Fibroblast of the aortic adventitia (primary cell): ENCODE data around the gene ZNF521. TPM values are rescaled to one million over a fixed set of nuclear protein-coding genes. Genes with fewer than 3 reads are reported as not detected.

ENCODE experiments used
- DNase-seq: peaks from one replicate; pipeline ENCODE4 v3.0.0-alpha.2; 2010; ENCODE audit warnings: low read depth
- H3K4me3 ChIP-seq: 2 replicates; pipeline ENCODE4 v1.5.1; 2011; ENCODE audit warnings: low read depth, mild to moderate bottlenecking, control low read depth, low read length, moderate library complexity
- CTCF ChIP-seq: IDR thresholded peaks from 2 replicates; pipeline ENCODE4 v1.5.1; 2011; ENCODE audit warnings: mild to moderate bottlenecking, low read length, control low read depth, inconsistent platforms; ENCODE audit not compliant: insufficient read depth
- total RNA-seq: library from RNA; depleted of rRNA; stranded (reverse); fragments of >200 nt; gene quantifications from 2 replicates; pipeline ENCODE4 v1.2.3, GENCODE V29; 2012; ENCODE audit warnings: low replicate concordance

Gene ZNF521
- total RNA-seq, 1 donor = 35.7 TPM

GRCh38 chr18:25080211-25080610, 271.8 kb downstream of the ZNF521 start:
- no peak for TF ChIP-seq CTCF
- no peak overlapping the region for H3K4me3 ChIP-seq
- DNase-seq = no peak

GRCh38 chr18:25077944-25078723, 273.8 kb downstream of the ZNF521 start:
- no peak for TF ChIP-seq CTCF
- no peak overlapping the region for H3K4me3 ChIP-seq
- DNase-seq = no peak

- no peak for TF ChIP-seq CTCF
- no peak overlapping the region for H3K4me3 ChIP-seq
- no peak for DNase-seq
Observed at GRCh38 chr18:25077038-25077943, 274.7 kb downstream of the ZNF521 start.

- no peak for TF ChIP-seq CTCF
- no peak overlapping the region for H3K4me3 ChIP-seq
- peak; percentile 7 for DNase-seq
Observed at GRCh38 chr18:25075783-25076182, 276.2 kb downstream of the ZNF521 start.

- TF ChIP-seq CTCF = no peak
- DNase-seq = no peak
- H3K4me3 ChIP-seq = no peak overlapping the region
Observed at GRCh38 chr18:25075331-25075730, 276.6 kb downstream of the ZNF521 start.

GRCh38 chr18:25074925-25075324, 277.0 kb downstream of the ZNF521 start:
- H3K4me3 ChIP-seq = no peak overlapping the region
- no peak for TF ChIP-seq CTCF
- DNase-seq = no peak
